GM15510 (cell line): ENCODE data around the gene IRF1.

ENCODE experiments used
- POLR2A ChIP-seq: IDR thresholded peaks from 3 replicates; pipeline ENCODE4 v1.6.1; 2011; ENCODE audit warnings: borderline replicate concordance; ENCODE audit not compliant: insufficient read length; ENCODE audit errors: extremely low read depth

Gene IRF1

GRCh38 chr5:132501961-132502931 lies 11.7 kb upstream of the IRF1 start:
- TF ChIP-seq POLR2A = no peak

- TF ChIP-seq POLR2A = no peak
Observed at GRCh38 chr5:132501629-132501956, 11.0 kb upstream of the IRF1 start.

- TF ChIP-seq POLR2A = no peak
Observed at GRCh38 chr5:132500931-132501628, 10.5 kb upstream of the IRF1 start.

- TF ChIP-seq POLR2A = no peak
Observed at GRCh38 chr5:132500244-132500930, 9.8 kb upstream of the IRF1 start.

- TF ChIP-seq POLR2A = no peak
Observed at GRCh38 chr5:132499440-132500243, 9.1 kb upstream of the IRF1 start.

- no peak for TF ChIP-seq POLR2A
Observed at GRCh38 chr5:132498686-132499271, 8.2 kb upstream of the IRF1 start.

GRCh38 chr5:132498152-132498551 lies 7.6 kb upstream of the IRF1 start:
- TF ChIP-seq POLR2A = no peak

GRCh38 chr5:132497488-132497997 lies 7.0 kb upstream of the IRF1 start:
- TF ChIP-seq POLR2A = no peak

GRCh38 chr5:132496631-132497487 lies 6.3 kb upstream of the IRF1 start:
- TF ChIP-seq POLR2A = peak; percentile 67

- no peak for TF ChIP-seq POLR2A
Observed at GRCh38 chr5:132496191-132496630, 5.6 kb upstream of the IRF1 start.

GRCh38 chr5:132495667-132496190 lies 5.2 kb upstream of the IRF1 start:
- peak; percentile 65 for TF ChIP-seq POLR2A

GRCh38 chr5:132493821-132494220 lies 3.2 kb upstream of the IRF1 start:
- TF ChIP-seq POLR2A = no peak

- TF ChIP-seq POLR2A = no peak
Observed at GRCh38 chr5:132493241-132493640, 2.7 kb upstream of the IRF1 start.

GRCh38 chr5:132492386-132493125 lies 2.0 kb upstream of the IRF1 start:
- TF ChIP-seq POLR2A = no peak
